ENCODE data around the gene SEMA7A. TPM values are rescaled to one million over a fixed set of nuclear protein-coding genes. Genes with fewer than 3 reads are reported as not detected.
"Not testable (repeated sequence)": the region's sequence is repeated elsewhere in the genome, so short reads cannot be mapped to it uniquely, and the experiment has no call there.

The SEMA7A gene, protein sequence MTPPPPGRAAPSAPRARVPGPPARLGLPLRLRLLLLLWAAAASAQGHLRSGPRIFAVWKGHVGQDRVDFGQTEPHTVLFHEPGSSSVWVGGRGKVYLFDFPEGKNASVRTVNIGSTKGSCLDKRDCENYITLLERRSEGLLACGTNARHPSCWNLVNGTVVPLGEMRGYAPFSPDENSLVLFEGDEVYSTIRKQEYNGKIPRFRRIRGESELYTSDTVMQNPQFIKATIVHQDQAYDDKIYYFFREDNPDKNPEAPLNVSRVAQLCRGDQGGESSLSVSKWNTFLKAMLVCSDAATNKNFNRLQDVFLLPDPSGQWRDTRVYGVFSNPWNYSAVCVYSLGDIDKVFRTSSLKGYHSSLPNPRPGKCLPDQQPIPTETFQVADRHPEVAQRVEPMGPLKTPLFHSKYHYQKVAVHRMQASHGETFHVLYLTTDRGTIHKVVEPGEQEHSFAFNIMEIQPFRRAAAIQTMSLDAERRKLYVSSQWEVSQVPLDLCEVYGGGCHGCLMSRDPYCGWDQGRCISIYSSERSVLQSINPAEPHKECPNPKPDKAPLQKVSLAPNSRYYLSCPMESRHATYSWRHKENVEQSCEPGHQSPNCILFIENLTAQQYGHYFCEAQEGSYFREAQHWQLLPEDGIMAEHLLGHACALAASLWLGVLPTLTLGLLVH
- 61.4 TPM for polyA plus RNA-seq (2012; ENCODE audit: missing spikeins)

DNA sequence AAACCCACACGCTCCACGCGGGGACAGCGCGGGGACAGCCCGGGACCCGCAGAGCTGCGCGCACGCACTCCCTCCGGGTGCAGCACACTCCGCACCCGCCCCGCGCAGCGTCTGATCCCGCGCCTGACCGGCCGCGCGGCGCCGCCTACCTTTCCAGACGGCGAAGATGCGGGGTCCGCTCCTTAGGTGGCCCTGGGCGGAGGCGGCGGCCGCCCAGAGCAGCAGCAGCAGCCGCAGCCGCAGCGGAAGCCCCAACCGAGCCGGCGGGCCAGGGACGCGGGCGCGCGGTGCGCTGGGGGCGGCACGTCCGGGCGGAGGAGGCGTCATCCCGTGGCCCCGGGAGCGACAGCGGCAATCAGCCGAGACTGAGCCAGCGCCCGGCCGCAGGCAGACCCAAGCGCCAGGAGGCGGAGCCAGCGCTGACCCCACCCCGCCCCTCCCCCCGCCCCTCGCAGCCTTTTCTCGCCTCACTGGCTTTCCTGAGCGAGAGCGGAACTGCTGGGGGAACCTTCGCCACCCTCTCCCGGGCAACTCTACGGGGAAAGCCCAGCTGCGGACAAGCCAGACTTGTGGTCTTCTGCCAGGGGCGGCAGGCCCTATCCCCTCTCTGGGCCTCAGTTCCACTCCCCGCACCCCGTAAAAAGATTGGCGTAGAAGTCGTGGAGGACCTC is at the start of gene SEMA7A:
Gene SEMA7A, minus strand, starts transcription at position 367 of the 671 bp plus-strand sequence. Its CDS starts 40 bp downstream, at position 327.
- FAIRE-seq: peak; percentile 94

DNA sequence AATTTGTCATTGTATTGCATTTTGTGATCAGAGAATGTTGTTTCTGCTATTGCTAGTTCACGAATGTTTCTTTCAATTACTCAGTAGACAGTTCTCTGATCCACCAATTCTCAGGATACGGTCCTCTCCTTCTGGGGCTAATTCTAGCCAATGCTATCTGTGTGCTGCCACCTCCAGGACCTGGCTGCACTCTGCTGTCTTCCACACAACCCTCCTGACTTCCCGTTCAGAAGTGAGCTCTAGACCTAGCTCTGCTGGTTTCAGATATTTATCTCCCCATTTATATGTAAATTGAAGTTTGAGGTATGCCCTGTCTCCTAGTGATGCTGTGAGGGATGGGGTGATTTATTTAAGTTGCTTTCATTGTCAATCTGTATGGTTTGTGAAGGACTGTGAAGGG is 48.9 kb upstream of the SEMA7A start:
- TF ChIP-seq POLR2A (IDR thresholded peaks at IDR 0.05; ENCODE audit: low read depth, low read length) (no peak), POLR2AphosphoS5 (IDR thresholded peaks at IDR 0.05; ENCODE audit: low read depth, low read length) (no peak), TAF1 (IDR thresholded peaks at IDR 0.05; ENCODE audit: borderline replicate concordance, low read depth, low read length) (no peak)
- no peak for FAIRE-seq

More for the DNA sequence above, at the start of gene SEMA7A:
- TF ChIP-seq TAF1 (IDR thresholded peaks at IDR 0.05; ENCODE audit: borderline replicate concordance, low read depth, low read length): peak; percentile 94
- TF ChIP-seq POLR2AphosphoS5 (IDR thresholded peaks at IDR 0.05; ENCODE audit: low read depth, low read length): peak; percentile 91
- peak; percentile 98 for TF ChIP-seq POLR2A (IDR thresholded peaks at IDR 0.05; ENCODE audit: low read depth, low read length)
- peak; percentile 98 for DNase-seq (ENCODE audit: insufficient read length)

DNA sequence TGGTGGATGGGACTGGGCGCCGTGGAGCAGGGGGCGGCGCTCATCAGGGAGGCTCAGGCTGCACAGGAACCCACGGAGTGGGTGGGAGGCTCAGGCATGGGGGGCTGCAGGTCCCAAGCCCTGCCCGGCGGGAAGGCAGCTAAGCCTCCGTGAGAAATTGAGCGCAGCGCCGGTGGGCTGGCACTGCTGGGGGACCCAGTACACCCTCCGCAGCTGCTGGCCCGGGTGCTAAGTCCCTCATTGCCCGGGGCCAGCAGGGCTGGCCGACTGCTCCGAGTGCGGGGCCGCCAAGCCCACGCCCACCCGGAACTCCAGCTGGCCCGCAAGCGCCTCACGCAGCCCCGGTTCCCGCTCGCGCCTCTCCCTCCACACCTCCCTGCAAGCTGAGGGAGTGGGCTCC is 46.6 kb upstream of the SEMA7A start:
- FAIRE-seq; DNase-seq (ENCODE audit: insufficient read length): not testable (repeated sequence)

More for the DNA sequence above, 48.9 kb upstream of the SEMA7A start:
- DNase-seq (ENCODE audit: insufficient read length): no peak

DNA sequence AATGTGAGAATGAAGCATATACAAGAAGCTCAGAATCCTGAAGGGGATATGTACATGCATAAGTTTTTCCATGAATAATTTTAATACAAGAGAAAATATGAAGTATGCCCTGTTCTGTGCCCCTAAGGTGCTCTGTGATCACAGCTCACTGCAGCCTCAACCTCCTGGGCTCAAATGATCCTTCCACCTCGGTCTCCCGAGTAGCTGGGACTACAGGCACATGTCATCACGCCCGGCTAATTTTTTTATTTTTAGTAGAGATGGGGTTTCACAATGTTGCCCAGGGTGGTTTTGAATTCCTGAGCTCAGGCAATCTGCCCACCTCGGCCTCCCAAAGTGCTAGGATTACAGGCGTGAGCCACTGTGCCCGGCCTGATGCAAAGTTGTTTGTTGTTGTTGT is 37.9 kb upstream of the SEMA7A start:
- DNase-seq (ENCODE audit: insufficient read length); FAIRE-seq: not testable (repeated sequence)

DNA sequence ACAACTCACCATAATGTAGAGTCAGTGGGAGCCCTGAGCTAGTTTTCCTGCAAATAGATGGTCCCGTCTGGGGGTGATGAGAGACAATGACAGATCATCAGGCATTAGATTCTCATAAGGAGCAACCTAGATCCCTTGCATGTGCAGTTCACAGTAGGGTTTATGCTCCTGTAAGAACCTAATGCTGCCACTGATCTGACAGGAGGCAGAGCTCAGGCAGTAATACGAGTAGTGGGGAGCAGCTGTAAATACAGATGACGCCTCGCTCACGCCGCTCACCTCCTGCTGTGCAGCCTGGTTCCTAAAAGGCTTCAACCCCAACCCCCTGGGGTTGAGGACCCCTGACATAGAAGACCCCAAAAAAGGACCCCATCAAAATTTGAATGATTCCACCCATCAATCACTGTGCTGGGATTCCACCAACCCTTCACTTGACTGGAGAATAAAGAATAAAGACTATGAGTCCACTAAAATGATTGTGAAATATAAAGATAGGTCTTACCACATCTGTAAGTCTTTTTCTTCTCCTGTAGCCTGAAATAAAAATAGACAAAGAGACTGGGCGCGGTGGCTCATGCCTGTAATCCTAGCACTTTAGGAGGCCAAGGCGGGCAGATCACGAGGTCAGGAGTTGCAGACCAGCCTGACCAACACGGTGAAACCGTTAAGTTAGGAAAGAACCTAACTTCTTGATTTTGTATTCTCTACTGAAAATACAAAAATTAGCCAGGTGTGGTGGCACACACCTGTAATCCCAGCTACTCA is 37.1 kb upstream of the SEMA7A start:
- DNase-seq (ENCODE audit: insufficient read length) (no peak), FAIRE-seq (no peak)
- TF ChIP-seq POLR2A (IDR thresholded peaks at IDR 0.05; ENCODE audit: low read depth, low read length): no peak
- TF ChIP-seq TAF1 (IDR thresholded peaks at IDR 0.05; ENCODE audit: borderline replicate concordance, low read depth, low read length): no peak
- TF ChIP-seq POLR2AphosphoS5 (IDR thresholded peaks at IDR 0.05; ENCODE audit: low read depth, low read length): no peak

DNA sequence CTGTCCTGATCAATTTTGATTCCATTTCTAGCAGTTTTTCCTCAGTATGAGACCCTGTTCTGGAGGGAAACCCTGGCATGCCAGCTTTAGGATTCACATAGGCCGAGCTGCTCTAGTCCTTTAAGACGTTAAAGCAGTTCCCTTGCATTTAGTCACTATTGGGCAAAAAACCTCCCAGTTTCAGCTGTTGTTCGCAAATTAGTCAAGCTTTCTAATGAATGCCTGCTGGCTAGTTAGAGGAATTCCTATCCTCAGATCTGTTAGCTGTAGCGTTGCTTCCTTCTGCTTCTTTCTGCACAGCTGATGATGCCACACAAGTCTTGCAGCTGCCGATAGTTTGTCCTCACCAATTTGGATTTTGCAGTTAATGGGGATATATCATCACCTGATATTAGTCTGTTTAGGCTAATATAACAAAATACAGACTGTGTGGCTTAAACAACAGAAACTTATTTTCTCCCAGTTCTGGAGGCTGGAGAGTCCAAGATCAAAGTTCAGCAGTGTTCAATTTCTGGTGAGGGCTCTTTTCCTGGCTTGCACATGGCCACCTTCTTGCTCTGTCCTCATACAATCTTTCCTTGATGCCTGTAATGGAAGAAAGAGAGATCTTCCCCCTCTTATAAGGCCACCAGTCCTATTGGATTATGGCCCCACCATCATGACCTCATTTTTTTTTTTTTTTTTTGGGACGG is 34.7 kb upstream of the SEMA7A start:
- DNase-seq (ENCODE audit: insufficient read length): no peak
- no peak for TF ChIP-seq TAF1 (IDR thresholded peaks at IDR 0.05; ENCODE audit: borderline replicate concordance, low read depth, low read length)
- no peak for TF ChIP-seq POLR2AphosphoS5 (IDR thresholded peaks at IDR 0.05; ENCODE audit: low read depth, low read length)
- TF ChIP-seq POLR2A (IDR thresholded peaks at IDR 0.05; ENCODE audit: low read depth, low read length): no peak
- FAIRE-seq: no peak

DNA sequence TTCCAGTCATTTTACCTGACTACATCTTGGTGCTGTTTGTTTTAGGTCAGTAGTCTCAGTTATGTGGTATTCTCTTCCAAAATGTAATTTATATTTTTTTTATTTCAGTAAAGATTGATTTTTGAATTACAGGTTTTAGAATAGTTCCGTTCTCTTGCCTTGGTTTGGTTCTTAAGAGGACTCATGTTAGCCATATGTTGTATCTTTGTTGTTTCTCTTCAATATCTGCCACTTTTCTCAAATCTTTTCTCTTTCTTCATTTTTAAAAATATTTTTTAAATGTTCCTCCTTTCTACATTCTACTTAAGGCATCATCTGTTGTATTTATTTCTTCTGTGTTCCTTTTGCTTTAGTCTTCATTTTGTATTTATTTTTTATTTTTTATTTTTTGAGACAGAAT is 32.8 kb upstream of the SEMA7A start:
- TF ChIP-seq POLR2AphosphoS5 (IDR thresholded peaks at IDR 0.05; ENCODE audit: low read depth, low read length) (no peak), TAF1 (IDR thresholded peaks at IDR 0.05; ENCODE audit: borderline replicate concordance, low read depth, low read length) (no peak), POLR2A (IDR thresholded peaks at IDR 0.05; ENCODE audit: low read depth, low read length) (no peak)
- FAIRE-seq: no peak
- DNase-seq (ENCODE audit: insufficient read length): no peak

DNA sequence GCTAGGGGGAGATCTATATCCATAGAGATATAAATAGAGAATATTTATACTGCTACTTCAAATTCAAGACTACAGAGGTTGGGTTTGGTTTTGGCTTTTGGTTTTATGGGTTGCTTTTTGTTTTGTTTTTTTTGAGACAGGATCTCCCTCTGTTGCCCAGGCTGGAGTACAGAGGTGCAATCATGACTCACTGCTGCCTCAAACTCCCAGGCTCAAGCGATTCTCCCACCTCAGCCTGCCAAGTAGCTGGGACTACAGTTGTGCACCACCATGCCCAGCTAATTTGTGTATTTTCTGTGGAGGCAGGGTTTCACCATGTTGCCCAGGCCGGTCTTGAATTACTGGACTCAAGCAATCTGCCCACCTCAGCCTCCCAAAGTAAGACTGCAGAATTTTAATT is 31.1 kb upstream of the SEMA7A start:
- DNase-seq (ENCODE audit: insufficient read length) (no peak), FAIRE-seq (no peak)
- TF ChIP-seq POLR2A (IDR thresholded peaks at IDR 0.05; ENCODE audit: low read depth, low read length): no peak
- no peak for TF ChIP-seq TAF1 (IDR thresholded peaks at IDR 0.05; ENCODE audit: borderline replicate concordance, low read depth, low read length)
- TF ChIP-seq POLR2AphosphoS5 (IDR thresholded peaks at IDR 0.05; ENCODE audit: low read depth, low read length): no peak

DNA sequence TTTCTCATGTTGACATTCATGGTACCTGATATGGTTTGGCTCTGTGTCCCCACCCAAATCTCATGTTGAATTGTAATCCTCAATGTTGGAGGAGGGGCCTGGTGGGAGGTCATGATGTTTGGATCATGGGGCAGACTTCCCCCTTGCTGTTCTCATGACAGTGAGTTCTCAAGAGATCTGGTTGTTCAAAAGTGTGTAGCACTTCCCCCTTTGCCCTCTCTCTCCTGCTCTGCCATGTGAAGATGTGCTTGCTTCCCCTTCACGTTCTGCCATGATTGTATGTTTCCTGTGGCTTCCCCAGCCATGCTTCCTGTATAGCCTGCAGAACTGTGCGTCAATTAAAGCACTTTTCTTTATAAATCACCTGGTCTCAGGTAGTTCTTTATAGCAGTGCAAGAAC is 30.5 kb upstream of the SEMA7A start:
- no peak for DNase-seq (ENCODE audit: insufficient read length)
- no peak for FAIRE-seq
- TF ChIP-seq POLR2A (IDR thresholded peaks at IDR 0.05; ENCODE audit: low read depth, low read length) (no peak), TAF1 (IDR thresholded peaks at IDR 0.05; ENCODE audit: borderline replicate concordance, low read depth, low read length) (no peak), POLR2AphosphoS5 (IDR thresholded peaks at IDR 0.05; ENCODE audit: low read depth, low read length) (no peak)

DNA sequence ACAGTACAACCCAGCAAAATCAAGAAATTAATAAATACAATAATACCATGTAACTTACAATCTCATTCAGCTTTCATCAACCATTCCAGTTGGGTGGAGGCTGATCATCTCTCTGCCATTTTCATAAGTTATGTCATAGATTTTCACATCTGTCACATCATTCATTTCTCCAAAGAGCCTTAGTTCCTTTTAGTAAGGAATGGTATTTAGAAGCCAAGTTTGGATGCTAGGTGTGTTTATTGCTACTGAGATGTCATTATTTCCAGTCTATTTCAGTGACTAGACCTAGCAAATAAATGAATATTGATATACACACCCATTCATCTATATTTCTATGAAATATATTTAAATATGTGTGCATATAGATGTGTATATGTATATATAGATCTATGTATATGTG is 29.9 kb upstream of the SEMA7A start:
- FAIRE-seq (no peak), DNase-seq (ENCODE audit: insufficient read length) (no peak)
- TF ChIP-seq POLR2A (IDR thresholded peaks at IDR 0.05; ENCODE audit: low read depth, low read length) (no peak), TAF1 (IDR thresholded peaks at IDR 0.05; ENCODE audit: borderline replicate concordance, low read depth, low read length) (no peak), POLR2AphosphoS5 (IDR thresholded peaks at IDR 0.05; ENCODE audit: low read depth, low read length) (no peak)

Data from GM12892 (cell line).